GM21825 (cell line): Measurements from ENCODE around the gene RAD51B.

Experiments used
- ATAC-seq: cut with Tn5 transposase; IDR thresholded peaks from one replicate; pipeline ENCODE4 v1.9.1; 2021; ENCODE audit warnings: mild to moderate bottlenecking, moderate library complexity; ENCODE audit not compliant: unreplicated experiment

The RAD51B gene

GRCh38 chr14:68343534-68344118, 524.0 kb downstream of the RAD51B start:
- ATAC-seq = no peak

DNA sequence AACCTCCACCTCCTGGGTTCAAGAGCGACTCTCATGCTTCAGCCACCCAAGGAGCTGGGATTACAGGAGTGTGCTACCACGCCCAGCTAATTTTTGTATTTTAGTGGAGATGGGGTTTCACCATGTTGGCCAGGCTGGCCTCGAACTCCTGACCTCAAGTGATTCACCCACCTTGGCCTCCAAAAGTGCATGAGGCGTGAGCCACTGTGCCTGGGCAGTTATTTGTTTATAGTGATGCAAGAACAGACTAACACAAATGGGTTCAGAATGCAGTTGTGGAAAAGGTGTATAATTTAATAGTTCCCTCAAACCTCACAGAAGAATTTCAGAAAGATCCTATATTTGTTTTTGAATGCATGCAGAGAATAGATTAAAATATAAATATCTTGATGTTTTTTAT, 526.2 kb downstream of the RAD51B start:
- no peak for ATAC-seq

GRCh38 chr14:68346556-68347343, 527.2 kb downstream of the RAD51B start:
- ATAC-seq = no peak

DNA sequence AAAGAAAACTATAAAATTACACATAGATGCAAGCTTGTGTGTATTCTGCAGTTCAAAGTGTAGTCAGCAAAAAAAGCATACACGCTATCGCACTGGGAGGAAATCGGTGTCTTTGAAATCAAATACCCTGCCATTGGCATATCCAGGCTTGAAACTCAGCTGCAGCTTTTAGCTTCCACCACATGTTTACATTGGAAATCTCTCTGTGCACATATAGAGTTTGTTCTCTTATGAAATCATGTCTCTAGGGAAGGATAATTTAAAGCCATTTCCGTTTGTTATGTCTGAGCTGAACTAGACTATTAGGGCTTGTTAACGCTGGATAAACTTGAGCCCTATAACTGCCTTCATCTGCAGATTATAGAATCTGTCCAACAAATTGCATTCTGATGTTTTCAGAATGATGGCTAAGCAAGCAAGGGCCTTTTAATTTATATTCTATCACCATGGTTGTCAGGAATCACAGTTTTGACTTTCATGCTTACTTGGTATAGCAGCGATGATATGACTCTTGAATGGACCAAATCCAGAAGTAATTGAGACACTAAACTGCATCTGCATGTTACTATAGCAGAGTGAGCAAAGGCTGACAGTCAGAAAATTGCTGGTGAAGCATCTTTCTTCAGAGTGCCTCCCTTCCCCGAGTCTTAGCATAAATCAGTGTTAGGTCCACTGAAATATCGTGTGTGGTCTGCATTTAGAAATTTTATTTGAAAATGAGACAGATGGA, 530.5 kb downstream of the RAD51B start:
- ATAC-seq = no peak

GRCh38 chr14:68355415-68355814, 535.8 kb downstream of the RAD51B start:
- no peak for ATAC-seq

- ATAC-seq = no peak
Measured at GRCh38 chr14:68357777-68358176, 538.2 kb downstream of the RAD51B start.

- ATAC-seq = no peak
Measured at GRCh38 chr14:68358500-68358899, 538.9 kb downstream of the RAD51B start.

DNA sequence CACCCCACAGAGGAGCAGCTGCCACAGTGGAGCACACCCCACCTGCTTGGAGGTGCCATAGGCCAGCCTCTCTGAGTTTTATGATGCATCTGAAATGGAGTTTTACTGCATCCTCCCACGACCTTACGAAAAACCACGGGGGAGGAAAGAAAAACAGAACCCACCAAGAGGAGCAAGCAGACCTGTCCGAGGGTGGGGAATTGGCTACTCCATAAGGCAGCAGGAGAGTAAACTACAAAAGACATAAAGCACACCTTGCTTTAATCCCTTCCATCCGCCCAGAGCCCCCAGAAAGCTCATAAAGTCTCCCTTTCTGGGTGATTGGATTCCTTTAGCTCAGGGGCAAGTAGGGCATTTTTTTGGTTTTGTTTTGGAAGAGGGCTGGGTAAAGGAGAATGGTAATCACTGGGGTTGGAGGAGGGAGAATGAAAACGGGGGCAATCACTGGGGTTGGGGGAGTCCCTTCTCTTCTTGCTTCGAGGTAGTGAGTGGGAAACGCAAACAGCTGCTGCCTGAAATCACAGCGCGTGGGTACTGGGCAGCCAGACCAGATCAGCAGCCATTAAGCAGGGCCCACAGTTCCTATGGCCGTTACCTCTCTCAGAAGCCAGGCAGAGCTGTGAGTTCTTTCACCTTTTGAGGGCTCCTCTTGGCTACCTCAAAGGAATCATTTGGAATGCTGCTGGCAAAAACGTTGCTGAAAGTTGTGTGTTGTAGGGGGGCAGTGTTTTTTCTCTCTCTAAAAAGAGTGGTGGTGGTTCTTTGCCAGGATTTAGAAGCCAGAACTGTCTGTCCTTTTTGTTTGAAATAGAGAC, 539.6 kb downstream of the RAD51B start:
- no peak for ATAC-seq

- no peak for ATAC-seq
Measured at GRCh38 chr14:68359837-68360552, 540.4 kb downstream of the RAD51B start.

GRCh38 chr14:68361231-68361630, 541.7 kb downstream of the RAD51B start:
- no peak for ATAC-seq

- no peak for ATAC-seq
Measured at GRCh38 chr14:68362846-68363245, 543.3 kb downstream of the RAD51B start.

DNA sequence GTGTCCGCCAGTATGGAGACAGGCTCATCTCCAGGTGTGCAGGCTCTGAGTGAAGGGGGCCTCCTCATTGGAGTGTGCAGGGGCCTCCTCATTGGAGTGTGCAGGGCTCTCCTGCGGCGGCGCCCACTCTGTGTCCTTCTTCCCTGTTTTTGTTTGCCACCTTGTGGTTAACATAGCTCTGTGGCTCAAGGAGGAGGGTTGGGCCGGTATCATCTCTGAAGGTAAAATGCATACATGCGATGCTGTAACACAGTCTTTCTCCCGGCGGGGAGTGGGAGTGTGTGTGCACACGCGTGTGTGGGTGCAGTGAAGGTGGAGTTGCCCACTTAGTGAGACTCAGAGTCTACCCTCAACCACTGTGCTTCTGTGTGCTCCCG, 543.9 kb downstream of the RAD51B start:
- no peak for ATAC-seq

- no peak for ATAC-seq
Measured at GRCh38 chr14:68363843-68364767, 544.5 kb downstream of the RAD51B start.

DNA sequence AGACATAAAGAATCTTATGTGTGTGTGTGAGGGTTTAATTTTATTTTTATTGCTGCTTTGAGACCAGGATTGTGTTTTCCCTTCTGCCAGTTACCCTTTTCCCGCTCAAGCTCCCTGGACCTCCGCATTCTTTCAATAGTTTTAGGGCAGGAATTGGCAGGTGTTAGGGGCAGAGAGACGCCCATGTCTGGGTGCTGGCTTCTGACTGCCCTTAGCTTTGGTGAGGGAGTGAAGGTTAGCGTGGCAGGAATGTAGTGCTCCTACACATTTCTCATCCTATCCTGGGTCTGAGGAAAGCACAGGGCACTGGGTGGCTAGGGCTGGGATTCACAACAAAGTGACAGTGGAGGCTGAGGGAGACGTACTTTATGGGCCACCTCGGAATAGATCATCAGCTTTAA, 545.2 kb downstream of the RAD51B start:
- no peak for ATAC-seq

DNA sequence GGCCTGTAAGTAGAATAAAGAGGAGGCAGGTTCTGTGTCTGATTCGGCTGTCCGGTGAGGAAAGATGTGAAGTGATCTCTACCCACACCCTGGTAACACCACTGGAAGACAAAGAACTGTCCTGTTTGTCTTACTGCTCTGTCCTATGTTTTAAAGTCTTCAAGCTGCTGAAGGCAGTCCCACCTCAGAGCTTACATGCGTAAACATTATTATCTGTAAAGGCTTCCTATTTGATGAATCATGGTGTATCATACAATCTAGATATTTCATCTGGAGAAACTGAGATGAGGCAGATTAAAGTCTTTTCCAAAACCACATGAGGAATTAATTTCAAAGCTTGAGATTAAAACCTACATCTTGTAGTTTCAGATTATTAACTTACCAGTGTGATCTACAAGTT, 545.6 kb downstream of the RAD51B start:
- ATAC-seq = no peak

- no peak for ATAC-seq
Measured at GRCh38 chr14:68366656-68367055, 547.1 kb downstream of the RAD51B start.

DNA sequence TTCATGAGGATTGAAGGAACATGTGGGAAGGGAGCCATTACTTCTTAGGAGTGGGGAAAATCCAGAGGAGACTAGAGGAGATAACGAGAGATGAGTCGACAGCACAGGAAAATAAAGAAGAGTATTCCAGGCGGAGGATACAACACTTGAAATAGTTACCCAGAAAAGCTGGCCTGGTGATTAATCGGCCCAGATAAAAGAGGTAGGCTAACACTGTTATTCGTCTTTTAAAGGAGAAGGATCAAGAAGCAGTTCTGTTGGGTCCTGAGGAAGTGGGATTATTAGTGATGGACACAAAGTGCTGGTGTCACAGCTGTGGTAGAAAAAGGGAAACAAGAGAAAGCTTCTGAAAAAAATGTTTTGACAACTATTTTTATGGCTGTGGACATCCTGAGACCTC, 548.0 kb downstream of the RAD51B start:
- ATAC-seq = no peak

GRCh38 chr14:68368850-68369249, 549.3 kb downstream of the RAD51B start:
- peak; percentile 56 for ATAC-seq

DNA sequence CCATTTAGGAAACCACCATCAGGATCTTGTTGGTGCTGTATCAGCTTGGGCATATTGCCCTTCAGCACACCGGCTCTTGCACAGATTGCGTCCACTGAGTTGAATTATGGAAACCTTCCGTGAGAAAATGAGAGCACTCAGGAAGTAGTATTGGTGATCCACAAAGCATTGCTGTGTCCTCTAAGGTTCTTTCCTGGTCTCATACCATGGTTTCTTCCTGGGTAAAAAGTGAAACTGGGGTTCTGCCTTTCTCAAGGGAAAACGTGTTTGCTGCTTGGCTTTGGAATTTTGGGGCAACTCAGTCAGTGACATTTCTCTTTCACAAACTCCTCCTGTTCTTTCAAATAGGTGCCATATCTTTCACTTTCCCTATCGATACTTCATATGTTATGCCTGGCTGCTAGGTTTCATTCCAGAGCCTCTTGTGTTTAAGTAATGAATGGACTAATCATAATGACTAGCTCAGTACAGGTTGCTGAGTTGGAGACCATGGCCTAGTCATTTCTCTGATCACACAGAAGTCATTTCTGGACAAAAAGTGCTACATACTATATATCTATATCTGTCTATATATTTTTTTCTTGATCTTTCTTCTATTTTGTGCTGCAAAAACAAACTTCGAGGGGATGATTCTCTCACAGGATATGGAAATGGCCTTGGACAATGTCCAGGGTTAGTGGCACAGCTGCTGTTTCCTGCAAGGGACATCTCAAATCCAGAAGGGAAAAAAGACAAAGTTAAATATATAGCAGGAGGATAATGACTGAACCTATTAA, 549.9 kb downstream of the RAD51B start:
- ATAC-seq = peak; percentile 49
